ENCODE measurements around the gene FBLN7.

DNA sequence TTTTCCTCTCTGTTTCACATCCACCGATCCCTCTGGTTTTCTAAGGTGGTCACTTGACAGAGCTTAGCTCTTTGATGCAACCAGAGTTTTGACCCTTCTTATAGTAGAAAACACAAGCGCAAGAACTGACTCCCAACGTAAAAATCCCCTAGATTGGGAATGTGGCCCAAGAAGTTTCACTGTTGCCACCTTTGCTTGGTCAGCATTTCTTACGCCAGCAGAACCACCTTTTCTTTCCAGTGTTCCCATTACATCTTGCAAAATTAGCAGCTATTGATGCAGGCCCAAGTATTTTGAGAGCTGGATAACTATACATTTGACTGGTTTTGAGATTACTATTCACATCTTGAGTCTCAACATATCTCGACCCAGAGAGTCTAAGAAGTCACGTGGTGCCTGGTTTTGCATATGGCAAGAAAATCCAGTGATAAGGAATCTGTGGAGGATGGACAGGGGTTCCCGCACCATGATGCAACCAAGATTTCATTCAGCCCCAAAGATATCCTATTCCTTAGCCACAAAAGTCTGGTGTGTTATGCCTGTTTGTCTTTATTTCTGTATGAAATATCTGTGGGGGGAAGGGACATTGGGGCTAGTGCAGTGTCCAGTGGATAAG lies 37.9 kb downstream of the FBLN7 start:
- TF ChIP-seq, protein P1, sequence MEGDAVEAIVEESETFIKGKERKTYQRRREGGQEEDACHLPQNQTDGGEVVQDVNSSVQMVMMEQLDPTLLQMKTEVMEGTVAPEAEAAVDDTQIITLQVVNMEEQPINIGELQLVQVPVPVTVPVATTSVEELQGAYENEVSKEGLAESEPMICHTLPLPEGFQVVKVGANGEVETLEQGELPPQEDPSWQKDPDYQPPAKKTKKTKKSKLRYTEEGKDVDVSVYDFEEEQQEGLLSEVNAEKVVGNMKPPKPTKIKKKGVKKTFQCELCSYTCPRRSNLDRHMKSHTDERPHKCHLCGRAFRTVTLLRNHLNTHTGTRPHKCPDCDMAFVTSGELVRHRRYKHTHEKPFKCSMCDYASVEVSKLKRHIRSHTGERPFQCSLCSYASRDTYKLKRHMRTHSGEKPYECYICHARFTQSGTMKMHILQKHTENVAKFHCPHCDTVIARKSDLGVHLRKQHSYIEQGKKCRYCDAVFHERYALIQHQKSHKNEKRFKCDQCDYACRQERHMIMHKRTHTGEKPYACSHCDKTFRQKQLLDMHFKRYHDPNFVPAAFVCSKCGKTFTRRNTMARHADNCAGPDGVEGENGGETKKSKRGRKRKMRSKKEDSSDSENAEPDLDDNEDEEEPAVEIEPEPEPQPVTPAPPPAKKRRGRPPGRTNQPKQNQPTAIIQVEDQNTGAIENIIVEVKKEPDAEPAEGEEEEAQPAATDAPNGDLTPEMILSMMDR (conservative IDR thresholded peaks at IDR 0.05; ENCODE audit: low read length): no peak
- no peak for TF ChIP-seq EZH2phosphoT487 (IDR thresholded peaks at IDR 0.05; ENCODE audit: borderline replicate concordance, low read depth, low read length)
